Fibroblast of mammary gland (primary cell): ENCODE data around the gene YJEFN3.

Source experiments
- DNase-seq: peaks from one replicate; pipeline ENCODE4 v3.0.0-alpha.2; 2010; ENCODE audit warnings: low read depth
- H3K4me3 ChIP-seq: 2 replicates; pipeline ENCODE4 v1.5.1; 2011; ENCODE audit warnings: low read depth, mild to moderate bottlenecking, low read length, moderate library complexity; ENCODE audit not compliant: control insufficient read depth
- CTCF ChIP-seq: conservative IDR thresholded peaks from 2 replicates; pipeline ENCODE4 v1.5.1; 2011; ENCODE audit warnings: low read depth, low read length, inconsistent platforms; ENCODE audit not compliant: control insufficient read depth, insufficient read depth

The YJEFN3 gene, protein sequence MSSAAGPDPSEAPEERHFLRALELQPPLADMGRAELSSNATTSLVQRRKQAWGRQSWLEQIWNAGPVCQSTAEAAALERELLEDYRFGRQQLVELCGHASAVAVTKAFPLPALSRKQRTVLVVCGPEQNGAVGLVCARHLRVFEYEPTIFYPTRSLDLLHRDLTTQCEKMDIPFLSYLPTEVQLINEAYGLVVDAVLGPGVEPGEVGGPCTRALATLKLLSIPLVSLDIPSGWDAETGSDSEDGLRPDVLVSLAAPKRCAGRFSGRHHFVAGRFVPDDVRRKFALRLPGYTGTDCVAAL

GRCh38 chr19:19528721-19529490, at the start of gene YJEFN3:
YJEFN3 (plus strand) TSS chr19:19528911; CDS start chr19:19528933, 22 bp downstream.
- no peak for DNase-seq
- TF ChIP-seq CTCF, result no peak
- H3K4me3 ChIP-seq, result no peak within 1 kb of the TSS

DNA sequence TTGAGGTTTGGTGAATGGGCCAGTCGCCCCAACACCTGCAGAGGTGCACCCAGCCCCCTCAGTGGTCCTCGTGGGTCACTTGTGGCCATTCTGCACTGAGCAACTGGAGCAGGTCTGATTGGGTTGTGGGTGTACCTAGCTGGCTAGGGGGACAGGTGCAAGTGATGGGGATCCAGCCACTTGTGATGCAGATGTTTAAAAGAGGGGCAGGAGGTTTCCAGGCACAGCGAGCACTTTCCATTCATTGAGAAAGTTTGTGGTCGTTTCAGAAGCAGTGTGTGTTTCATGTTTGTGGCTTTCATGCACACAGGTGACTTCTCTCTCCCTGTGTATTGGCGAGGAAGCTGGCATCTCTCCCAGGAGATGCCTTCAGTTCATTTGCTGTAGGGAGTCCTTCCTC, 48.0 kb upstream of the YJEFN3 start:
- H3K4me3 ChIP-seq, result no peak overlapping the region
- no peak for TF ChIP-seq CTCF
- no peak for DNase-seq

DNA sequence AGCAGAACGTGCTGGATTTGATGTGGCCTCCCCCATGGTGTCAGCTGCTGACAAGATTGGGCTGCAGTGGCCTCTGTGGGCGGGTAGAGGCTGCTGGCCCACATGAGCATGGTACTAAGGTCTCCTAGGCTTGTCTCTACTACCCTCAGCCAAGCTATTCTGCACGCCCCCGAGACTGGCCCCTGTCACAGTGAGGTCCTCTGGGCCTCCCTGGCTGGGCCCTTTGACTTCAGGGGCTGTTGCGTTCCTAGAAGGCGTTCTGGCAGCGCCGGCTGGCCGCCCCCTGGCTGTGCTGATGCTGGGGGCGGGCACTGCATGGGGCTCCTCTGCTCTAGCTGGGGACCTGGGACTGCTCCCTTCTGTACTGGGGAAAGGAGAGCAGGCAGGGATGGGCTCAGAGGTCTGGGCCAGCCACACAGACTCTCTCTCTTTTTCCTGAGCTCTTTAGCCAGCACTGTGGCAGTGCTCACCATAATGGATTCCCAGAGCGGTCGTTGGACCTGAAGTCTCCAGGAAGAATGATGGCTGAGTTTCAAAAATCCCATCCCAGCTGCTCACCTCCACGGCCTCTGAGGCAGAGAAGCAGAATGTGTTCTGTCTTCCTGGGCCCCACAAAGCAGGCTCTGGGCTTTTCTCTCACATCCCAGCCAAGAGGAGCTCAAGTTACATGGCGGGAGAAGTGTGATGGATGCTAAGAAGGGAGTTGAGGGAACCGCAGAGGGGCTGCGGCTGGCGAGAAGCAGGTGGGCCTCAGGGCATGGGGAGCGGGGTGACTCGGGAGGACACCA, 45.7 kb upstream of the YJEFN3 start:
- DNase-seq, result no peak
- TF ChIP-seq CTCF, result no peak
- no peak overlapping the region for H3K4me3 ChIP-seq

DNA sequence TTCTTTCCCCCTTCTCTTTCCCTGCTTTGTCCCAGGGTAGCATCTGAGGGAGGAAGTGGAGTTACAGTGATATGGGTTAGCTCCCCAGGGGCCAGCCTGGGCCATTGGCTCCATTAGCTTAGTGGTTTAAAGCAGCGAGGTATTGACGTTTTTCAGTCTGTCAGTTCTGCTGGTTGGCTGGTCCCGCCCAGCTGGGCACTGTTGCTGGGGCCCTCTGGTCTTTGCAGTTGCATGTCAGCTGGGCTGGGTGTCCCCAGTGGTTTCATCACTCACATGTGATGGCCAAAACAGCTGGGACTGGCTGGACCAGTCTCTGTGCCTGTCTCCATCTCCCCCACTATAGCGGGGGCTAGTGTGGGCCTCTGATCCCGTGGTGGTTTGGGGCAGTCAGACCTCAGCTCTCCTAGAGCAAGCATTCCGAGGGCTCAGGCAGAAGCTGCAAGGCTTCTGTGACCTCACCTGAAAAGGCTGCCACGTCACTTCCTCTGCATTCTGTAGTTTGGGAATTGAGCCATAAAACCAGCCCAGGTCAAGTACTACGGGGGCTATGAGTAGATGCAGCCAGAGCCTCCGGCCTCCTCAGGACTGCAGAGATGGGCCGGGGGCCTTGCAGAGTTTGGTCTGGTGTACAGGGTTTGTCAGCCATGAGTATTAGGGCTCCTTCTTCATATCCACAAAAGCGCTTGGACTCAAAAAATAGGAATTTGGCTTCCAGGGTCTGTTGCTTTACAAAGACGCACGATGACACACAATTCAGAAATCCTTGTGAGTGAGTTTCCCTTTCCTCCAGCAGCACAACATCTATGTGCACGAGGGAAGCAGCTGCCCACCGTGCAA, 43.3 kb upstream of the YJEFN3 start:
- TF ChIP-seq CTCF, result no peak
- DNase-seq, result peak; percentile 45
- no peak overlapping the region for H3K4me3 ChIP-seq

- no peak for DNase-seq
- no peak for TF ChIP-seq CTCF
- H3K4me3 ChIP-seq, result no peak overlapping the region
Observed at GRCh38 chr19:19485998-19486290, 42.8 kb upstream of the YJEFN3 start.
